H9 (cell line): ENCODE measurements around the gene ASAP3. TPM values are rescaled to one million over a fixed set of nuclear protein-coding genes. Genes with fewer than 3 reads are reported as not detected.
A peak's percentile ranks its signal among the peaks of the same experiment; 100 is the strongest.

Experiments
- DNase-seq: peaks from one replicate; pipeline ENCODE4 v3.0.0-alpha.2; 2017
- H2AFZ ChIP-seq: one replicate; pipeline ENCODE4 v1.6.1; 2013; ENCODE audit warnings: mild to moderate bottlenecking, low read length, control low read depth, moderate library complexity
- H2AK5ac ChIP-seq: 2 replicates; pipeline ENCODE4 v1.6.1; 2013; ENCODE audit warnings: low read length, control low read depth, mixed read lengths; ENCODE audit not compliant: insufficient read length
- H2BK120ac ChIP-seq: one replicate; pipeline ENCODE4 v1.6.1; 2013; ENCODE audit warnings: low read depth, mild to moderate bottlenecking, low read length, control low read depth, inconsistent platforms; ENCODE audit not compliant: poor library complexity, severe bottlenecking
- H2BK12ac ChIP-seq: 2 replicates; pipeline ENCODE4 v1.6.1; 2013; ENCODE audit warnings: low read length, control low read depth, mixed read lengths, low read depth; ENCODE audit not compliant: insufficient read length
- H2BK15ac ChIP-seq: 2 replicates; pipeline ENCODE4 v1.6.1; 2013; ENCODE audit warnings: low read depth, low read length, control low read depth
- H2BK20ac ChIP-seq: one replicate; pipeline ENCODE4 v1.6.1; 2013; ENCODE audit warnings: low read depth, mild to moderate bottlenecking, low read length, control low read depth, inconsistent platforms; ENCODE audit not compliant: poor library complexity, severe bottlenecking
- H2BK5ac ChIP-seq: 2 replicates; pipeline ENCODE4 v1.6.1; 2013; ENCODE audit warnings: low read length, control low read depth, mixed read lengths; ENCODE audit not compliant: insufficient read length
- H3K14ac ChIP-seq: 2 replicates; pipeline ENCODE4 v1.6.1; 2013; ENCODE audit warnings: low read length, control low read depth; ENCODE audit not compliant: insufficient read depth
- H3K18ac ChIP-seq: 2 replicates; pipeline ENCODE4 v1.6.1; 2013; ENCODE audit warnings: low read depth, mild to moderate bottlenecking, mixed read lengths, low read length, control low read depth; ENCODE audit not compliant: insufficient read length
- H3K23ac ChIP-seq: 2 replicates; pipeline ENCODE4 v1.6.1; 2013; ENCODE audit warnings: low read length, control low read depth, mixed read lengths, low read depth; ENCODE audit not compliant: insufficient read length
- H3K23me2 ChIP-seq: 2 replicates; pipeline ENCODE4 v1.6.1; 2013; ENCODE audit warnings: low read depth, mild to moderate bottlenecking, mixed read lengths, low read length, control low read depth; ENCODE audit not compliant: insufficient read length, poor library complexity, severe bottlenecking
- H3K27ac ChIP-seq: 2 replicates; pipeline ENCODE4 v1.5.1; 2013; ENCODE audit warnings: low read length, control low read depth, mixed read lengths, low read depth; ENCODE audit not compliant: insufficient read length
- H3K27me3 ChIP-seq: 2 replicates; pipeline ENCODE4 v1.6.1; 2013; ENCODE audit warnings: low read length, control low read depth, inconsistent platforms; ENCODE audit not compliant: insufficient read depth
- H3K4ac ChIP-seq: 2 replicates; pipeline ENCODE4 v1.6.1; 2013; ENCODE audit warnings: low read depth, mild to moderate bottlenecking, control low read depth, inconsistent platforms, low read length, moderate library complexity
- H3K4me1 ChIP-seq: 2 replicates; pipeline ENCODE4 v1.6.1; 2013; ENCODE audit warnings: low read length, control low read depth, inconsistent platforms; ENCODE audit not compliant: insufficient read depth
- H3K4me2 ChIP-seq: 2 replicates; pipeline ENCODE4 v1.6.1; 2013; ENCODE audit warnings: low read length, control low read depth, mixed read lengths; ENCODE audit not compliant: insufficient read length, insufficient read depth
- H3K56ac ChIP-seq: 2 replicates; pipeline ENCODE4 v1.6.1; 2013; ENCODE audit warnings: low read depth, mild to moderate bottlenecking, mixed read lengths, low read length, control low read depth; ENCODE audit not compliant: insufficient read length
- H3K79me1 ChIP-seq: 2 replicates; pipeline ENCODE4 v1.6.1; 2013; ENCODE audit warnings: low read depth, mild to moderate bottlenecking, moderate library complexity, low read length, control low read depth, inconsistent platforms; ENCODE audit not compliant: insufficient read depth, poor library complexity, severe bottlenecking
- H3K79me2 ChIP-seq: 2 replicates; pipeline ENCODE4 v1.6.1; 2013; ENCODE audit warnings: low read length, control low read depth, inconsistent platforms; ENCODE audit not compliant: insufficient read depth
- H3K9ac ChIP-seq: 2 replicates; pipeline ENCODE4 v1.6.1; 2013; ENCODE audit warnings: low read length, control low read depth, mixed read lengths; ENCODE audit not compliant: insufficient read length; ENCODE audit errors: extremely low read depth
- H3K9me3 ChIP-seq: one replicate; pipeline ENCODE4 v1.6.1; 2013; ENCODE audit warnings: low read depth, low read length, inconsistent platforms; ENCODE audit not compliant: control insufficient read depth
- H3T11ph ChIP-seq: one replicate; pipeline ENCODE4 v1.6.1; 2013; ENCODE audit warnings: mild to moderate bottlenecking, low read length, control low read depth, inconsistent platforms
- H4K20me1 ChIP-seq: one replicate; pipeline ENCODE4 v1.6.1; 2013; ENCODE audit not compliant: control insufficient read depth, insufficient read length, insufficient read depth
- H4K5ac ChIP-seq: 2 replicates; pipeline ENCODE4 v1.6.1; 2013; ENCODE audit warnings: low read depth, mild to moderate bottlenecking, mixed read lengths, low read length, control low read depth; ENCODE audit not compliant: insufficient read length
- H4K8ac ChIP-seq: replicated peaks from 2 replicates; pipeline ENCODE4 v1.6.1; 2013; ENCODE audit warnings: low read length, control low read depth, mixed read lengths, low read depth; ENCODE audit not compliant: insufficient read length
- H4K91ac ChIP-seq: 2 replicates; pipeline ENCODE4 v1.6.1; 2013; ENCODE audit warnings: low read depth, mild to moderate bottlenecking, moderate library complexity, mixed read lengths, low read length, control low read depth; ENCODE audit not compliant: insufficient read length
- H3K27ac Mint-ChIP-seq, 3 experiments: 2 replicates in 2 of 3; 3 replicates in 1 of 3; pipeline ENCODE4 v1.8.0; 2020 to 2021; ENCODE audit warnings: mixed read lengths in 3 of 3, mild to moderate bottlenecking in 1 of 3, moderate library complexity in 1 of 3
- H3K27me3 Mint-ChIP-seq: 2 replicates; pipeline ENCODE4 v1.8.0; 2021; ENCODE audit warnings: low read depth, mild to moderate bottlenecking, moderate library complexity, mixed read lengths
- H3K36me3 Mint-ChIP-seq, 3 experiments: 2 replicates in 2 of 3; 3 replicates in 1 of 3; pipeline ENCODE4 v1.8.0; 2020 to 2021; ENCODE audit warnings: low read depth in 3 of 3, mixed read lengths in 3 of 3; ENCODE audit not compliant: insufficient read depth in 1 of 3
- H3K4me1 Mint-ChIP-seq, 2 experiments: 2 replicates each; pipeline ENCODE4 v1.8.0; 2020; ENCODE audit warnings: mixed read lengths in 2 of 2
- H3K4me3 Mint-ChIP-seq, 2 experiments: 2 replicates in 1 of 2; 3 replicates in 1 of 2; pipeline ENCODE4 v1.8.0; 2020 to 2021; ENCODE audit warnings: mild to moderate bottlenecking in 2 of 2, mixed read lengths in 2 of 2, moderate library complexity in 1 of 2
- H3K9me3 Mint-ChIP-seq, 2 experiments: 2 replicates in 1 of 2; 3 replicates in 1 of 2; pipeline ENCODE4 v1.8.0; 2020; ENCODE audit warnings: mild to moderate bottlenecking in 2 of 2, mixed read lengths in 2 of 2, moderate library complexity in 1 of 2
- CTCF ChIP-seq: fragments of 200-600 bp; sonication (generic); conservative IDR thresholded peaks from 3 replicates; pipeline ENCODE4 v1.8.0; 2021; ENCODE audit warnings: antibody characterized with exemption, mild to moderate bottlenecking
- WGBS: extraction: QIAGEN DNeasy Blood & Tissue Kit; methylation state at CpG from one replicate; pipeline ENCODE4 v1.1.7; 2013; ENCODE audit warnings: missing lambda C conversion rate, low lambda C conversion rate, mixed read lengths; ENCODE audit not compliant: insufficient read length; ENCODE audit errors: extremely low coverage; 5-methylcytosine and 5-hydroxymethylcytosine counted together
- total RNA-seq: library from RNA; stranded (reverse); gene quantifications from 2 replicates; pipeline ENCODE4 v1.2.1, GENCODE V29; 2021

Gene ASAP3
- total RNA-seq, 1 experiment from 2014 or later = 26.7 TPM

- H3K27me3 ChIP-seq = no peaks in the 10 kb centered on the region
- H2BK5ac ChIP-seq = no peak overlapping the region
- H3K9me3 ChIP-seq = no peaks in the 10 kb centered on the region
- H3T11ph ChIP-seq = no peak overlapping the region
- Mint-ChIP-seq H3K27ac (no peak overlapping the region), H3K27me3 (peaks cover 31% of the 10 kb centered on the region), H3K4me3 (peak overlapping the region in 1 of 2 experiments; percentile 11; a peak in 1 of 5 replicates), H3K36me3 (peaks cover 2 to 4% (median 3%) of the 10 kb centered on the region in 3 experiments; a peak in 2 of 7 replicates), H3K4me1 (peaks cover 20 to 30% of the 10 kb centered on the region in 2 experiments), H3K9me3 (no peaks in the 10 kb centered on the region)
- H3K4me2 ChIP-seq = no peak overlapping the region
- no peak overlapping the region for H4K8ac ChIP-seq
- H3K23me2 ChIP-seq = peaks cover 13% of the 10 kb centered on the region
- no peak overlapping the region for H3K18ac ChIP-seq
- H4K91ac ChIP-seq = no peak overlapping the region
- no peak overlapping the region for H2BK15ac ChIP-seq
- H2BK20ac ChIP-seq = no peak overlapping the region
- no peak overlapping the region for H3K27ac ChIP-seq
- H3K9ac ChIP-seq = no peak overlapping the region
- no peak overlapping the region for H2AK5ac ChIP-seq
- no peak overlapping the region for H2BK12ac ChIP-seq
- H3K14ac ChIP-seq = no peak overlapping the region
- H3K23ac ChIP-seq = no peak overlapping the region
- no peaks in the 10 kb centered on the region for H3K79me1 ChIP-seq
- H4K5ac ChIP-seq = no peak overlapping the region
- no peak overlapping the region for H3K4ac ChIP-seq
- DNase-seq = no peak
- H3K4me1 ChIP-seq = no peaks in the 10 kb centered on the region; the same call in 1 of the 2 replicates
- H3K56ac ChIP-seq = no peak overlapping the region
- no peaks in the 10 kb centered on the region for H4K20me1 ChIP-seq
- no peak for TF ChIP-seq CTCF
- H2BK120ac ChIP-seq = no peak overlapping the region
- no peak overlapping the region for H2AFZ ChIP-seq
- WGBS = no CpG with 5 or more reads among the region's 4 CpGs
- peaks cover 9% of the 10 kb centered on the region; the same call in 1 of the 2 replicates for H3K79me2 ChIP-seq
Measured at GRCh38 chr1:23480187-23481025, 3.6 kb downstream of the ASAP3 start.
